Caki2 (cell line): ENCODE data around the gene YRDC. TPM values are rescaled to one million over a fixed set of nuclear protein-coding genes. Genes with fewer than 3 reads are reported as not detected.

Experiments used
- total RNA-seq: library from RNA; depleted of rRNA; stranded (reverse); fragments of >200 nt; shearing (Covaris generic); gene quantifications from 2 replicates; pipeline ENCODE4 v1.2.3, GENCODE V29; 2014; ENCODE audit warnings: low replicate concordance; rRNA removed

YRDC gene
- total RNA-seq, 1 experiment from 2014 or later: 25.1 TPM

Other genes starting within 250 kb of the YRDC start
- 15.6 and 31.0 TPM in 2 replicates for gene GNL2, start 212.3 kb downstream of the YRDC start, total RNA-seq
- not detected in 2 replicates for gene RSPO1, start 173.3 kb downstream of the YRDC start, total RNA-seq
- 9.8 and 14.5 TPM in 2 replicates for gene CDCA8, start 115.7 kb downstream of the YRDC start, total RNA-seq
- not detected in 2 replicates for gene EPHA10, start 43.1 kb downstream of the YRDC start, total RNA-seq
- gene MANEAL, start 14.4 kb downstream of the YRDC start, total RNA-seq: 18.0 and 30.0 TPM in 2 replicates
- 123 and 133 TPM in 2 replicates for gene C1orf122, start 418 bp downstream of the YRDC start, total RNA-seq
- 2.5 and 4.1 TPM in 2 replicates for gene MTF1, start 51.4 kb upstream of the YRDC start, total RNA-seq
- gene INPP5B, start 138.8 kb upstream of the YRDC start, total RNA-seq: 13.0 and 21.0 TPM in 2 replicates
- 64.2 and 86.0 TPM in 2 replicates for gene SF3A3, start 181.8 kb upstream of the YRDC start, total RNA-seq
- 0.87 and 2.2 TPM in 2 replicates for gene FHL3, start 197.3 kb upstream of the YRDC start, total RNA-seq
- 45.4 and 105 TPM in 2 replicates for gene UTP11, start 204.5 kb upstream of the YRDC start, total RNA-seq
- not detected in 2 replicates for gene POU3F1, start 238.6 kb upstream of the YRDC start, total RNA-seq